Activated CD8-positive, alpha-beta memory T cell treated with anti-CD3 and anti-CD28 coated beads, Interleukin-2, amount 10 ng/mL, durations not matched to agents 7 days and 5 days (primary cell): ENCODE measurements around the gene LPGAT1. TPM values are rescaled to one million over a fixed set of nuclear protein-coding genes. Genes with fewer than 3 reads are reported as not detected.

Experiments
- ATAC-seq: fragments of 150-1000 bp; cut with Tn5 transposase; one replicate; pipeline ENCODE4 v1.10.0; 2021; ENCODE audit warnings: moderate library complexity
- CTCF ChIA-PET: fragments of 350-600 bp; sonication (Branson Sonifier 250); formaldehyde crosslinking; loops from one replicate; lab custom pipeline; 2021; ENCODE audit warnings: antibody characterized with exemption; lab: Charles Lee
- DNase-seq: peaks from one replicate; pipeline ENCODE4 v3.0.0-alpha.2; 2020
- H3K27ac Mint-ChIP-seq: one replicate; pipeline ENCODE4 v1.8.0; 2021; ENCODE audit warnings: mild to moderate bottlenecking, mixed read lengths
- H3K27me3 Mint-ChIP-seq: one replicate; pipeline ENCODE4 v1.8.0; 2021; ENCODE audit warnings: mixed read lengths
- H3K36me3 Mint-ChIP-seq: one replicate; pipeline ENCODE4 v1.8.0; 2021; ENCODE audit warnings: mild to moderate bottlenecking, mixed read lengths
- H3K4me1 Mint-ChIP-seq: one replicate; pipeline ENCODE4 v1.8.0; 2021; ENCODE audit warnings: mixed read lengths
- H3K4me3 Mint-ChIP-seq: one replicate; pipeline ENCODE4 v1.8.0; 2021; ENCODE audit warnings: mild to moderate bottlenecking, moderate library complexity, mixed read lengths
- H3K9me3 Mint-ChIP-seq: one replicate; pipeline ENCODE4 v1.8.0; 2022; ENCODE audit warnings: low read depth, mixed read lengths
- total RNA-seq, 2 experiments: library from RNA; stranded (reverse); gene quantifications; one replicate each; pipeline ENCODE4 v1.2.3, GENCODE V29; 2021

Gene LPGAT1
- total RNA-seq, 2 experiments from 2014 or later: 23.8 to 42.7 TPM

DNA sequence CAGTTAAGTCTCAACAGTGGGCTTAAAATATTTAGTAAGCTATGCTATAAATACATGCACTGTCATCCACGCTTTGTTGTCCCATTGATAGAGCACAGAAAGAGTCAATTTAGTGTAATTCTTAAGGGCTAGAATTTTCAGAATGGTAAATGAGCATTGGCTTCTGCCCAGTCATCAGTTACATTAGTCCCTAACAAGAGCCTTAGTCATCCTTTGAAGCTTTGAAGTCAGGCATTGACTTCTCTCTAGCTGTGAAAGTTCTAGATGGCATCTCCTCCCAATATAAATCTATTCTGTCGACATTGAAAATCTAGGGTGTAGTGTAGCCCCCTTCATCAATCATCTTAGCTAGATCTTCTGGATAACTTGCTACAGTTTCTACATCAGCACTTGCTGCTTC, 12.0 kb upstream of the LPGAT1 start:
- no peak for ATAC-seq

DNA sequence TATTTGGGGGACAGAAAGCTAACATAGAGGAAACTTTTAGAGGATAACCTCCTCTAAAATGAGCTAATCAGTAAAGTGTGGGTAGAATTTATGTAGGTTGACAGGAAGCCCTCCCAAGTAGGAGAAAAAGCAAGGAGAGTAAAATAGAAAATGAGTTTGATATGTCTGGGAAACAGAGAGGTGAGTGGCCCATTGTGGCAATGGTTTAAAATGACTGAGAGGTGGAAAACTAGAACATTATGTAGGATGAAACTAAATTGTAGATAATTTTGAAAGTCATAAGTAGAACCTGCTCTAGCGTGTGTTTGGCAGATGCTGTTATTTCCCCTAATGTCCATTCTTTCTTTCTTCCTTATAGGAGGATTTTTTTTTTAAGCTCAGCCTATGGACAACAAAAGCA, 8.5 kb upstream of the LPGAT1 start:
- Mint-ChIP-seq H3K27ac (peak overlapping the region; percentile 22), H3K36me3 (peaks cover 13% of the 10 kb centered on the region), H3K27me3 (peaks cover 5% of the 10 kb centered on the region), H3K9me3 (peaks cover 6% of the 10 kb centered on the region), H3K4me1 (peaks cover 39% of the 10 kb centered on the region), H3K4me3 (no peak overlapping the region)
- ATAC-seq: no peak
- DNase-seq: no peak
- CTCF ChIA-PET: interaction anchor here (1.4 to 1.7 kb wide), 2 partner anchors 158 to 196 kb away, joined by 4 read pairs; partner anchors contain the start of genes DTL and INTS7

More for the DNA sequence above, 12.0 kb upstream of the LPGAT1 start:
- Mint-ChIP-seq H3K4me1 (peaks cover 33% of the 10 kb centered on the region), H3K4me3 (no peak overlapping the region), H3K27ac (peak overlapping the region; percentile 79), H3K27me3 (peaks cover 3% of the 10 kb centered on the region), H3K36me3 (peaks cover 12% of the 10 kb centered on the region), H3K9me3 (peaks cover 6% of the 10 kb centered on the region)
- no peak for DNase-seq
- CTCF ChIA-PET: interaction anchor here (0.8 to 2.5 kb wide), 8 partner anchors 8 to 192 kb away, joined by 3 to 6 read pairs (median 4); partner anchors contain the start of genes DTL and INTS7

DNA sequence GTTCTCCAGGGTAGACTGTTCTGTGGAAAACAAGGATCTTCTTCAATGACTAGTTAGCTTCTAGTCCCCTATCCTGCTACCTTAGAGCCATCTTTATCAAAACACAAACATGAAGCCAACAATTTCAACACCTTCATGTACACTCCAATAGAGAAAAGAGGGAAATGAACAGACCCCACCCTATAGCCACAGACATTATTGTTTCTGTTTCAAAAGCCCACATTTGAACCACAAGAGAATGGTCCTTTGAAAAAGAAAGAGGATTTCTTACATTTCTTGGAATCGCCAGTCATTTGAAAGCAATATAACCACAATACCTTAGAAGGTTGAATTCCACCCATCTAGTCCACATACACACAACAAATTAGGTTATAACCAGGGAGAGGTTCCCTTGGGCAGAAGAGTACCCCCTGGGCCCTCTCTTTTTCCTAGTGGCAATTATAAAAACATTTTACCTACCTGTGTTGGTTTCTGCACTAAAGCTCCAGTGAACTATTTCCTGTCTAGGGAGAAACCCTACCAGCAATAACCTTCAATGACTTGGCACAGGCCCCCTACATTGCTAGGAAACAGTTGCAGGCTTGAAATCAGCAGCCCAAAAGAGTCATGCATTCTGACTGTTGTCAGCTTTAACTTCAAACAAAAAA, 2.7 kb upstream of the LPGAT1 start:
- Mint-ChIP-seq H3K27me3 (peaks cover 2% of the 10 kb centered on the region), H3K27ac (peak overlapping the region; percentile 83), H3K36me3 (peaks cover 5% of the 10 kb centered on the region), H3K9me3 (no peaks in the 10 kb centered on the region), H3K4me1 (peaks cover 51% of the 10 kb centered on the region), H3K4me3 (peak overlapping the region; percentile 54)
- peak; percentile 65 for DNase-seq
- peak; percentile 42 for ATAC-seq
- CTCF ChIA-PET: interaction anchor here (0.6 to 2.1 kb wide), 5 partner anchors 9 to 230 kb away, joined by 3 to 15 read pairs (median 5); partner anchors contain the start of genes DTL and INTS7

DNA sequence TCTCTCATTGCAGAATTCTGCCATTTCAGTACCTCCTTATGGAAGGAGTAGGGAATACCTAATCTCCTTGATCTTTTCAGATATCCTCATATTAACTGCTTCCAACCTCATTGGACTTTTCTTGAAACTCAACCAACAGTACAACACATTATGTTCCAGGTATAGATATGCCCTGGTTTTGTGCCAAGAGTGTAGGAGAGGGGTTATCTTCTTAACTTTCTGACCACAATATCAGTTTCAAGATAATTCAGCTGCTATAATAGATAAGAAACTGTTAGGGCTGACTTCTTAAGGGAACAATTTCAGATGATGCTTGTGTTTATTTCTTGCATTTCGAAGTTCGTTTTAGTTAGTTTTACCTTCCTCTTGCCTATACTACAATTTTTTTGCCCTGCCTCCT, 2.1 kb upstream of the LPGAT1 start:
- ATAC-seq: no peak
- peaks cover 51% of the 10 kb centered on the region for H3K4me1 Mint-ChIP-seq

DNA sequence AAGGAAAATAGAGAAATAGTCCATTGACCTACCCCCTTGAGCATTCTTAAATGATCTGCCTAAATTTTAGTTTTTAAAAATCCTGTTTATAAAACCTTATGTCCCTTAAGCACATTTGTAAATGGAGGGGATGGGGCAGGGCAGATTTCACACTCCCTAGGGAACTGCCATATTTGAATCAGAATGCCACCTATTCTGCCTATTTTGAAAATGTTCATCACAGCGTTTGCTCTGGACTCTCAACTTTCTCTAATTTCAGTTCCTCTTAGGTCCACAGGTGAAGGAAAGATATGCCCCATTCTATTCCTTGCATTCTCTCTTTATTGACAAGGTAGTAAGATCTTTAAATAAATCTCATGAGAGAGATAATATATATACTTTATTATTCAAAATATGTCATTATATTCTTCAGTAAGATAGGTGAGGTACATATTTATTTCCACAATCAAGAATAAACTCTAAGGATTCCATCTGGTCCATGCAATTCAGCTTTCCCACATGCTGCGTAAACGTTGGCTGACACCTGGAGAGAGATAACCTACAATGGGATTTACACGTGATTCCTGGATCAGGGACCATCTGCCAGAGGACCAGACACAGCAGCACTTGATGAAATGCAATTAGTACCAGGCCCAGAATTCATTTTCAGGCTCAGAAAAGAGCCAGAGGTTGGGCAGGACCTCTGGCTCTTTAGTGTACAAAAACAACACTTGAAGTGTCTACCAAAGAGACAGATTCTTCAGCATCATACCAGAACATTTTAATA, 1.2 kb upstream of the LPGAT1 start:
- peaks cover 57% of the 10 kb centered on the region for H3K4me1 Mint-ChIP-seq
- no peak for DNase-seq
- H3K36me3 Mint-ChIP-seq: peaks cover 8% of the 10 kb centered on the region
- H3K4me3 Mint-ChIP-seq: peak overlapping the region; percentile 82
- CTCF ChIA-PET: interaction anchor here (0.9 to 2.1 kb wide), 3 partner anchors 11 to 204 kb away, joined by 4 to 6 read pairs (median 5); partner anchors contain the start of genes DTL and INTS7
- H3K27me3 Mint-ChIP-seq: peaks cover 1% of the 10 kb centered on the region
- H3K9me3 Mint-ChIP-seq: no peaks in the 10 kb centered on the region
- ATAC-seq: no peak
- peak overlapping the region; percentile 15 for H3K27ac Mint-ChIP-seq

More for the DNA sequence above, 2.1 kb upstream of the LPGAT1 start:
- Mint-ChIP-seq H3K4me3 (peak overlapping the region; percentile 54), H3K36me3 (peaks cover 5% of the 10 kb centered on the region), H3K9me3 (no peaks in the 10 kb centered on the region), H3K27me3 (peaks cover 2% of the 10 kb centered on the region), H3K27ac (peak overlapping the region; percentile 83)
- CTCF ChIA-PET: interaction anchor here (1.6 to 2.1 kb wide), 3 partner anchors 10 to 203 kb away, joined by 4 to 15 read pairs (median 6); partner anchors contain the start of genes DTL and INTS7
- DNase-seq: no peak

DNA sequence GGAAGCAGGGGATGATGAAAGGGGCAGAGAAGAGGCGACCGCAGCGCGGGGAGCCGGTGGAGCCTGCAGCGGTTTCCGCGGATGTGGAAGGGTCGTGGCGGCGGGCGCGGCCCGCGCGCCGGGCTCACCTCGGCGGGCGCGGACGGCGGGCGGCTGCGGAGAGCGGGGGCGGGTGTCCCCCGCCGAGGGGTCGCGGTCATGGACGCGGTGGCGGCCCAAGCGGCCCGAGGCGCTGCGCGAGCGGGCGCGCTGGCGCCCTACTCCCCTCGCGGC, 572 bp downstream of the LPGAT1 start:
- Mint-ChIP-seq H3K36me3 (peaks cover 13% of the 10 kb centered on the region), H3K9me3 (no peaks in the 10 kb centered on the region), H3K27ac (peak overlapping the region; percentile 80), H3K4me1 (peaks cover 57% of the 10 kb centered on the region), H3K4me3 (peak overlapping the region; percentile 86), H3K27me3 (no peaks in the 10 kb centered on the region)
- ATAC-seq (no peak), DNase-seq (peak; percentile 48)
- CTCF ChIA-PET: interaction anchor here (1.2 to 4.1 kb wide), 2 partner anchors 13 to 131 kb away, joined by 4 to 21 read pairs; no protein-coding TSS in a partner anchor

DNA sequence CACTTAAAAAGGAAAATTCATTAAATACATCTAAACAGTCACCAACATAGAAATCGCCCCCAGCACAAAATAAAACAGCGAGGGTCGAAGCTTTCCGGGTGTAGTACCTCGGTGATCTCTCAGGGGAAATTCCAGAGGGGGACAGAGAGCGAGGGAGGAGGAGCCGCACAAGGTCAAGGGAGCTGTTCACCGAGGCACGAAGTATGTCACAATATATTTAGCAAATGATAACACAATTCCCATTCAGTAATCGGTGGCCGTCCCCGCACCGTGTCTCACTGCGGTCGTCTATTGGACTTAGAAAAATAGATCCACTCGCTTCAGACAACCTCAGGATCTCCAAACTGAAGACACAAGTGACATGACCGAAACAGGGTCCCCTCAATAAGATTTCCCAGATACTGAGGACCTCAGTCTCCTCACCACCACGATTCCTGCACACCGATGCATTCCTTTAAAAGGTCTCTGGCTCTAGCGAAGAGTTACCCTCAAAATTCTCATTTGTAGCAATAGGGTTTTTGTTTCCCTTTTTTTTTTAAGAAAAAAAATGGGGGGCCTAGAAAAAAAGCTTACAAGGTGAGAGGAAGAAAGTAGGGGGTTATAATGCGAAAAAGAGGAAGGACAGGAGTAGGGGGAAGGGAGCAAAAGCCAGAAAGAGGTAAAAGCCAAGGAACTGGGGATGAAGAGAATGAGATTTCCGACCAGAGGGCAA, 1.1 kb downstream of the LPGAT1 start:
- H3K4me3 Mint-ChIP-seq: peak overlapping the region; percentile 86
- peak overlapping the region; percentile 80 for H3K27ac Mint-ChIP-seq
- H3K36me3 Mint-ChIP-seq: peaks cover 16% of the 10 kb centered on the region
- H3K4me1 Mint-ChIP-seq: peaks cover 56% of the 10 kb centered on the region
- CTCF ChIA-PET: interaction anchor here (1.2 to 4.1 kb wide), 3 partner anchors 14 to 478 kb away, joined by 4 to 21 read pairs (median 4); no protein-coding TSS in a partner anchor
- no peaks in the 10 kb centered on the region for H3K9me3 Mint-ChIP-seq
- no peaks in the 10 kb centered on the region for H3K27me3 Mint-ChIP-seq
- DNase-seq: no peak
- ATAC-seq: no peak

DNA sequence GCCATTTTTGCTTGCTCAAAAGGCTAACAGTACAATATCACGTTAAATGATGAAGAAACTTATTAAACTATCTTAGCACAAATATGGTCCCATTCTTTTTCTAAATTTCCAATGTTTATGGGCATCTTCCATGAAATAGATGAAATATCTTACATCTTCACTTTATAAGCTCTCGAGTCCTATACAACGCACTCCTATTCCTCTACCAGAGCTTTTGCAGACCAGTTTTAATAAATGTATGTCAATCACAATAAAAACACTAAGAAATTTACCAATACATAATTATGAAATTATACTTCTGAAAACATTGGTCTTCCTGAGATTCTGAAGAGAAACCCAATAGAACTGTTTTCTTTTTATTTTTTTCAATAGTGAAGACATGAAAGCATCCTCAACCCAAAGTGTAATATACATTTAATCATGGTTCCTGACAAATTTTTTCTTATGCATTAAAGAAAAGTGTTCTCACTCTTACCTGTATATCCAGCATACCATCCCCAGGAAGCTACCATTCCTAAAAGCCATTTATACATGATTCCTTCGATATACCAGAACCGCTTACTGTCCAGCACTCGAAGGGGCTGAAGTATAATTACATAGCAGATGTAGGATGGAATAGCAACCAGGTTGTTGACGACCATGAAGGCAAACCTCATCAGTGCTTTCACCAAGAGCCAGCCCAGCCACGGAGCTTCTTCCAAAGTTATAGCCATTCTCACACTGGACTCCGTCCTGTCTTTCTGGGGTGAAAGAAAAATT, 1.8 kb downstream of the LPGAT1 start:
- Mint-ChIP-seq H3K9me3 (no peaks in the 10 kb centered on the region), H3K27ac (no peak overlapping the region)
- no peak for ATAC-seq

DNA sequence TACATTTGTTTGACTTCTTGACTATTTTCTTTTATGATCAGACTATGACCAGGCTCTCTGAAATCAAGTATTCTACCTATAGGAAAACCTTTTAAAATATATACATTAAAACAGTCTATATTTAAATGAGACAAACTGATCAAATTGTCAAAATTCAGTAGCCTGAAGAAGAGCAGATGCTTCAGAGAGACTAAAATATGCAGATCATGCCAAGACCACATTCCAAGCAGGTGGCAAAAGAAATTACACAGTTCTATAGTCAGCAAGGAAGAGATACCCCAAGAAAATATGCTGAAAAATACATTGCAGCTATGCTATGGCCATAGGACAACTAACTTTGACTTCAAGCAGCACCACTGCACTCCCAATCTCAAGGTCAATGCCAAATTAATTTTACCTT, 3.5 kb downstream of the LPGAT1 start:
- Mint-ChIP-seq H3K4me3 (no peak overlapping the region), H3K9me3 (no peaks in the 10 kb centered on the region), H3K36me3 (peaks cover 21% of the 10 kb centered on the region), H3K27ac (no peak overlapping the region), H3K27me3 (no peaks in the 10 kb centered on the region), H3K4me1 (peaks cover 32% of the 10 kb centered on the region)
- CTCF ChIA-PET: interaction anchor here (1.3 to 4.1 kb wide), 3 partner anchors 9 to 128 kb away, joined by 3 to 21 read pairs (median 4); no protein-coding TSS in a partner anchor
- no peak for ATAC-seq
- no peak for DNase-seq

More for the DNA sequence above, 1.8 kb downstream of the LPGAT1 start:
- H3K4me3 Mint-ChIP-seq: peak overlapping the region; percentile 86
- CTCF ChIA-PET: interaction anchor here (1.2 to 4.1 kb wide), 4 partner anchors 15 to 477 kb away, joined by 3 to 21 read pairs (median 4); no protein-coding TSS in a partner anchor
- peaks cover 48% of the 10 kb centered on the region for H3K4me1 Mint-ChIP-seq
- DNase-seq: no peak
- H3K27me3 Mint-ChIP-seq: no peaks in the 10 kb centered on the region
- H3K36me3 Mint-ChIP-seq: peaks cover 16% of the 10 kb centered on the region

DNA sequence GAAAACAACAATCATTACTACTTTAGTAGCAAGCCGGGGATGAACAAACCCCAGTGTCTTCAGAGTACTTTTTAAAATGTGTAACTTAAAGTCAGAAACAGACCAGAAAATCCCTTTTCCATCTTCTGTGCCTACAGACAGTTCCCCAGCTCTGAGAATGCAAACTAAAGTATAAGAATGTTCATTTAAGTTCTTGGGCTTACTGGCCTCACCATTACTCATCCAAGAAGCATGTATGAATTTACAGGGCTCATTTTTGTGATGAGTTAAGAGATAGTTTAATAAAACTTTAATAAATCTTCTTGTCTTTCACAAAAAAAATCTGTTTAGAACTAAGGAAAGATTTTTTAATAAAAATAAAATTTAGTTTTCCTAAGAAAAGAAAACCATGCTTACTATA, 4.6 kb downstream of the LPGAT1 start:
- CTCF ChIA-PET: interaction anchor here (1.3 to 4.1 kb wide), 2 partner anchors 17 to 127 kb away, joined by 4 to 21 read pairs; no protein-coding TSS in a partner anchor
- Mint-ChIP-seq H3K36me3 (peaks cover 22% of the 10 kb centered on the region), H3K27ac (no peak overlapping the region), H3K4me1 (peaks cover 21% of the 10 kb centered on the region), H3K27me3 (no peaks in the 10 kb centered on the region), H3K4me3 (no peak overlapping the region), H3K9me3 (no peaks in the 10 kb centered on the region)
- DNase-seq: no peak
- no peak for ATAC-seq

DNA sequence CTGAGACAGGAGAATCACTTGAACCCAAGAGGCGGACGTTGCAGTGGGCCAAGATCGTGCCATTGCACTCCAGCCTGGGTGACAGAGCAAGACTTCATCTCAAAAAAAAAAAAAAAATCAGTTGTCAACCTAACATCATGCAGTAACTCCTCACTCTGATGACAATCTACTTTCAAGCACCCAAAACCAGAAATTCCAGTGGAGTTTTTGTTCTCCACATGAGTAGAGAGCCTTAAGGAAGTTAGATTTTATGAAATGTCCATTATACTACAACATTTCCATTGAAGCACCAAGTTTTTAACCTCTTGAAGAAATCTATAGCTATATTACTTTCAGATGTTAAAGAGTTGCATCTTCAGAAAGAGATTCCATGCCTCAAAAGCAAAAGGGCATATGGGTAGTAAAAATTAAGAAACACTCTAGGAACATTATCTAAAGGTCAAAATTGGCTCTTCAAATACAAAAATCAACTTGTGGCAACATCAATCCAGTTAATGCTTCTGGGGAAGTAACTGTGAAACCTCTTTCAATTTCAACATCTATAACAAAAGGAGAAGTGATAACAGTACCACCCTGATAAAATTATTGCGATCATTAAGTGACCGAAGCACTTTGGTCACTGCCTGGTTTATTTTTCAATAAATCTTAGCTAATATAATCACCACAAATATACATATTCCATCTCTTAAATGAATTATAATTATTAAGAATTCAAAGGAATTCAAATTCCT, 7.7 kb downstream of the LPGAT1 start:
- CTCF ChIA-PET: interaction anchor here (2.8 kb wide), 1 partner anchor 124 kb away, joined by 6 read pairs; no protein-coding TSS in a partner anchor
- H3K9me3 Mint-ChIP-seq: no peaks in the 10 kb centered on the region
- peaks cover 39% of the 10 kb centered on the region for H3K36me3 Mint-ChIP-seq
- peaks cover 7% of the 10 kb centered on the region for H3K4me1 Mint-ChIP-seq
- H3K27ac Mint-ChIP-seq: no peak overlapping the region
- no peak overlapping the region for H3K4me3 Mint-ChIP-seq
- no peaks in the 10 kb centered on the region for H3K27me3 Mint-ChIP-seq
- ATAC-seq (no peak), DNase-seq (no peak)

DNA sequence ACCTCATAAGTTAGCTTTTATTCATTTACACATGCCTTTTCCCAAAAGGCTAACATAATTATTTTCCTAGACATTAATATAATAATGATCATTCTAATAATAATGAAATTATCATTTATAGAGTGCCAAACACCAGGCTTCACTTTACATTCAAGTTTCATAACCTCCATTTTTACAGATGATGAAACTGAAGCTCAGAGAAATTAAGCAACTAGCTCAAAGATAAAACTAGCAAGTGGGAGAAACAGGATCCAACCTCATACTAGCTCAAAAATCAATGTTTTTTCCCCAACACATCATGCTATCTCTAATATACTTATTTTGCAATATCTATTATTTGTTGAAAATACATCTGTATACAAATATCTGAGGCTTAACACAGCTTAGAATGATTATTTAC, 14.0 kb downstream of the LPGAT1 start:
- Mint-ChIP-seq H3K27me3 (no peaks in the 10 kb centered on the region), H3K27ac (no peak overlapping the region), H3K4me1 (no peaks in the 10 kb centered on the region), H3K36me3 (peaks cover 22% of the 10 kb centered on the region), H3K4me3 (no peak overlapping the region), H3K9me3 (no peaks in the 10 kb centered on the region)
- CTCF ChIA-PET: no interaction called here
- DNase-seq: no peak
- no peak for ATAC-seq
